Measurements from ENCODE around the gene GTF2H3.

Gene GTF2H3

DNA sequence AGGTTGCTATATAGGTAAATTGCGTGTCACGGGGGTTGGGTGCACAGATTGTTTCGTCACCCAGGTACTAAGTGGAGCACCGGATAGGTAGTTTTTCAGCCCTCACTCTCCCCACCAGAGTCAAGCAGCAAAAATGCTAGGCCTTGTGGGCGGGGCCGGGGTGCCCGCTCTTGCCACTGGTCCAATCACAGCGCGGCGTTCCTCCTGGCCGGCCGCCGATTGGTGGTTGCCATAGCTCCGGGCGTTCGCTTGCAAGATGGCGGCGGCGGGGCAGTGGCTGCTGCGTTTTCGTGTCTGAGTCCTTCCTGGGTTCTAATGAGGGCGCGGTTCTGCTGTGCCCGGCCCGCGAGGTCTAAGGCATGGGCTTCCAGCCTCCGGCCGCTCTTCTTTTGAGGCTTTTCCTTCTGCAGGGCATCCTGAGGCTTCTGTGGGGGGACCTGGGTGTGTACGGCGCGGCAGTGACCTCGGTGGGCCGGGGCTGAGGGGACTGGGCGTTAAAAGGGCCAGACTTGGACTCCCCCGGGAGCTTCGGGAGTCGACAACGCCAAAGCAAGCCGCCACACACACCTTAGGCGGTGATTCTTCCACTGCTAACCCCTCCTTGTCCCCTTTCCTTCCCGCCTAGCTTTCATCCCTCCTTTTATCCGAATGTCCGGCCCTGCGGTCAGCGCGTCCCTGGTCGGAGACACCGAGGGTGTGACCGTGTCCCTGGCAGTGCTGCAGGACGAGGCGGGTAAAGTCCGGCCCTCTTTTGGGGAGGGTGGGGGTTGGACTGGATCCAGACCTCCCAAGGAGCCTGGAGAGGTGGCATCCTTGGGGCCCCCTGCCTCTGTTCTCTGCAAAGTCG is 37.5 kb downstream of the GTF2H3 start, which contains the start of gene TCTN2:
TSS of gene TCTN2 (plus strand) at position 232 of the 847 bp plus-strand sequence. CDS start at position 360, 128 bp downstream.
- no peaks in the 10 kb centered on the region for H3K36me3 ChIP-seq (ENCODE audit: insufficient read depth, low read length)
- no peaks in the 10 kb centered on the region for H3K9me3 ChIP-seq (ENCODE audit: control insufficient read depth, insufficient read depth, low read length)
- H3K4me1 ChIP-seq (ENCODE audit: insufficient read depth, low read length), result no peaks in the 10 kb centered on the region
- peak within 1 kb of the TSS; percentile 87 for H3K9ac ChIP-seq (ENCODE audit: low read depth, low read length)

DNA sequence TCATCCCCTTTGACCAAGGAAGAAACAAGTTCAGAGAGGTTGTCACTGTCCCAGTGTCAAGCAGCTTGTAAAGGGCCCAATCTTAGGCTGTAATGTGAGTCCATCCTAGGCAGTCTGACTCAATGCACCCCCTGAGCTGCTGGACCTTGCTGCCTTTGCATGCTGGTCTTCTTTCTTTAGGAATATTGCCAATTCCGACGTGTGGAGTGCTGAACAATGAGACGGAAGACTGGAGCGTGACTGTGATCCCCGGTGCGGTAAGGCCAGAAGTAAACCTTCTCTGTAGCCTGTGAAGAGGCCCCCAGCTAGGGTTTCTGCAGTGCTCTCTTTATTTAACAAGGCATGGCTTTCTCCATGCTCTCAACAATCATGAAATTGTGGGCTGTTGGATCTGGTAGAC is 38.2 kb downstream of the GTF2H3 start:
- Histone ChIP-seq H3K4me1 (ENCODE audit: insufficient read depth, low read length) (no peaks in the 10 kb centered on the region), H3K9ac (ENCODE audit: low read depth, low read length) (peak overlapping the region; percentile 87), H3K36me3 (ENCODE audit: insufficient read depth, low read length) (no peaks in the 10 kb centered on the region), H3K9me3 (ENCODE audit: control insufficient read depth, insufficient read depth, low read length) (no peaks in the 10 kb centered on the region)

DNA sequence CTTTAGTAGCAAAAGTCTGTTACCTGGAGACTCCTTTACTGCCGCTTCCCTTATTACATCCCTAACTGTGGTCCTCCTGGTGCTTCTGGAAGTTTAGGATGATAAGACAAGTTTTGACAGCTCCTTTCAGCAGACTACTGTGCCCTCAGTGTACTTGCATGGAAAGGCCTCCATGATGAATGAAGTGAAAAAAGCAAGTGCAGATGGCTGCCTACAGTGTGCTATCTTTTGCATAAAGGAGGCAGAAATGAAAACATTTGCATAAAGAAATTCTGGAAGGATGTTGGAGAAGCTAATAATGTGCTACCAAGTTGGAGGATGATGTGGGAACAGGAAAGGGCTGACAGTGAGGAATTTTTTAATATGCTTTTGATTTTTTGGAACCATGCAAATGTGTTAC is 41.8 kb downstream of the GTF2H3 start:
- H3K9ac ChIP-seq (ENCODE audit: low read depth, low read length), result no peak overlapping the region
- H3K4me1 ChIP-seq (ENCODE audit: insufficient read depth, low read length), result no peaks in the 10 kb centered on the region
- H3K36me3 ChIP-seq (ENCODE audit: insufficient read depth, low read length), result no peaks in the 10 kb centered on the region
- H3K9me3 ChIP-seq (ENCODE audit: control insufficient read depth, insufficient read depth, low read length), result no peaks in the 10 kb centered on the region

DNA sequence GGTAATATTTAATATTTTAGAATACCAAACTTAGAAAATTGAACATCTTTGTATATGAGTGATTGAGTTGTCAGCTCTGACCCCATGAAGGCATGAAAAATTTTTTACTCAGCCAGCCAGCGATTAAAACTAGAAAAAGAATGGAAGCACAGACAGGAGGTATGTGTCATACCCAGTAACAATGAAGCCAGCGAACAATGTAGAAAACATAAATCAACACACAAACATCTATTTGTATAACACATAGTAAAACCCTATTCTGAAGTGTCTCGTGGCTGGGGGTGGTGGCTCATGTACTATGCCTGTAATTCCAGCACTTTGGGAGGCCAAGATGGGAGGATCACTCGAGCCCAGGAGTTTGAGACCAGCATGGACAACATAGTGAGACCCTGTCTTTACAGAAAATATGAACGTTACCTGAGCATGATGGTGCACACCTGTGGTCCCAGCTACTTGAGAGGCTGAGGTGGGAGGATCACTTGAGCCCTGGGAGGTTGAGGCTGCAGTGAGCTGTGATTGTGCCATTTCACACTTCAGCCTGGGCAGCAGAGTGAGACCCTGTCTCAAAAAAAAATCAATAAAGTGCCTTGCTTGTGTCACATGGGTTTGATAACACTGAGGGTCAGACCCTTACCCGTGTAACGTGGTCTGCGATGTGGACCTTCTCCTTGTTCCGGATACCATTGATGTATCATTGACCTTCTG is 43.1 kb downstream of the GTF2H3 start:
- Histone ChIP-seq H3K36me3 (ENCODE audit: insufficient read depth, low read length) (no peaks in the 10 kb centered on the region), H3K4me1 (ENCODE audit: insufficient read depth, low read length) (no peaks in the 10 kb centered on the region)

DNA sequence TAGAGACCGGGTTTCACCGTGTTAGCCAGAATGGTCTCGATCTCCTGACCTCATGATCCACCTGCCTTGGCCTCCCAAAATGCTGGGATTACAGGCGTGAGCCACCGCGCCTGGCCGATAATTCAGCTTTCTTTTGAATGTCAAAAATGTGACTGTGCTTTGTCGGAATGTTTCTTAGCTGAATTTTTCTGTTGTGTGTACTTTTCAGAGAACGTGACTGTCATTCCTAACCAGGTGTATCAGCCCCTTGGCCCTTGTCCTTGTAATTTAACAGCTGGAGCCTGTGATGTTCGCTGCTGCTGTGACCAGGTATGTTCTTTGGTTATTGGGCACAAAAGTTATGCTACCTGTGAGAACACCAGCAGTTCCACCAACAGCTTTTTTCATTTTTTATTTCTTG is 45.4 kb downstream of the GTF2H3 start:
- Histone ChIP-seq H3K9me3 (ENCODE audit: control insufficient read depth, insufficient read depth, low read length) (no peaks in the 10 kb centered on the region), H3K9ac (ENCODE audit: low read depth, low read length) (no peak overlapping the region), H3K4me1 (ENCODE audit: insufficient read depth, low read length) (no peaks in the 10 kb centered on the region), H3K36me3 (ENCODE audit: insufficient read depth, low read length) (no peaks in the 10 kb centered on the region)

More for the DNA sequence above, 43.1 kb downstream of the GTF2H3 start:
- no peak overlapping the region for H3K9ac ChIP-seq (ENCODE audit: low read depth, low read length)
- no peaks in the 10 kb centered on the region for H3K9me3 ChIP-seq (ENCODE audit: control insufficient read depth, insufficient read depth, low read length)

DNA sequence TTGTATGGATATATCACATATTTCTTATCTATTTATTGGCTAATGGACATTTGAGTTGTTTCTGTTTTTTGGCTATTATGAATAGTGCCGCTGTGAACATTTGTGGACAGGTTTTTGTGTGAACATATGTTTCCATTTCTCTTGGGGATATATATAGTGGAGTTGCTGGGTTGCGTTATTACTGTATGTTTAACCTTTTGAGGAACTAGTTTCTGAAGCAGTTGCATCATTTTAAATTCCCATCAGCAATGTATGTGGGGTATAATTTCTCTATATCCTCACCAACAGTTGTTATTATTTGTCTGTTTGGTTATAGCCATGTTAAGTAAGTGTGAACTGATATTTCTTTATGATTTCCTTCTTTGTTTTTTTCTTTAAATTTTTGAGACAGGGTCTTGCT is 48.0 kb downstream of the GTF2H3 start:
- H3K9me3 ChIP-seq (ENCODE audit: control insufficient read depth, insufficient read depth, low read length), result no peaks in the 10 kb centered on the region
- H3K36me3 ChIP-seq (ENCODE audit: insufficient read depth, low read length), result no peaks in the 10 kb centered on the region
- H3K9ac ChIP-seq (ENCODE audit: low read depth, low read length), result no peak overlapping the region
- H3K4me1 ChIP-seq (ENCODE audit: insufficient read depth, low read length), result no peaks in the 10 kb centered on the region

DNA sequence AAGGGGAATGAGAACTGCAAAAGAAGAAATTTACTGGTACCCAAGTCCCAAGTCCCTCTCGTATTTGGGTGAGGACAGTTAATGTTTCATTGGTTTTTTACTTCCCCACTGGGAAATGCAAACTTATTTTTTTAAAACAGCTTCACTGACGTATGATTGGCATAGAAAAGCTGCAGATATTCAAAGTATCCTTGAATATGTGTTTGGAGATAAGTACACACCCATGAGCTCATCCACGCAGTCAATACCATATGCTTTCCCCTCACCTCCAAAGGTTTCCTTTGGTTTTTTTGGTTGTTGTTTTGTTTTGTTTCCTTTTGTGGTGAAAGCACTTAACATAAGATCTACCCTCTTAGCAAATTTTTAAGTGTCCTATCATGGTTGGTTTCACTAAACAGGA is 50.3 kb downstream of the GTF2H3 start:
- Histone ChIP-seq H3K9me3 (ENCODE audit: control insufficient read depth, insufficient read depth, low read length) (no peaks in the 10 kb centered on the region), H3K9ac (ENCODE audit: low read depth, low read length) (no peak overlapping the region), H3K4me1 (ENCODE audit: insufficient read depth, low read length) (no peaks in the 10 kb centered on the region), H3K36me3 (ENCODE audit: insufficient read depth, low read length) (no peaks in the 10 kb centered on the region)

DNA sequence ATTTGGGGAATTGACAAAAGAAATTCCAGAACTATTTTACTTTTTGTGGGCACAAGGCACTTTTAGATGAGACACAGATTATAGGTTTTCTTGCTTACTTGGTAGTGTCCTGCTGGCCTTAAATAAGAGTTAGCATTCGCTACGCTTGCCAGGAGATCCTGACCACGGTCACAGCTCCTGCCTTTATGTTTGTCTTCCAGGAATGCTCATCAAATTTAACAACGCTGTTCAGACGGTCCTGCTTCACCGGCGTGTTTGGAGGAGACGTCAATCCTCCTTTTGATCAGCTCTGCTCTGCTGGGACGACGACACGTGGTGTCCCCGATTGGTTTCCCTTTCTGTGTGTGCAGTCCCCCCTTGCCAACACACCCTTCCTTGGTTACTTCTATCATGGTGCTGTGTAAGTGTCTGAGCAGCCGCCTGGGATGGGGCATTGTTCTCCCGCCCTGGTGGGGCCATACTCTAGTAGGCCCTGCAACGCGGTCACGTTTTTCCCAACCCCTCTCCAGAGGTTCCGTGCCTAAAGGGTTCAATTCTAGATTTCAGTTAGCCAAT is 53.1 kb downstream of the GTF2H3 start:
- H3K36me3 ChIP-seq (ENCODE audit: insufficient read depth, low read length), result no peaks in the 10 kb centered on the region
- H3K9me3 ChIP-seq (ENCODE audit: control insufficient read depth, insufficient read depth, low read length), result no peaks in the 10 kb centered on the region
- no peaks in the 10 kb centered on the region for H3K4me1 ChIP-seq (ENCODE audit: insufficient read depth, low read length)
- no peak overlapping the region for H3K9ac ChIP-seq (ENCODE audit: low read depth, low read length)

DNA sequence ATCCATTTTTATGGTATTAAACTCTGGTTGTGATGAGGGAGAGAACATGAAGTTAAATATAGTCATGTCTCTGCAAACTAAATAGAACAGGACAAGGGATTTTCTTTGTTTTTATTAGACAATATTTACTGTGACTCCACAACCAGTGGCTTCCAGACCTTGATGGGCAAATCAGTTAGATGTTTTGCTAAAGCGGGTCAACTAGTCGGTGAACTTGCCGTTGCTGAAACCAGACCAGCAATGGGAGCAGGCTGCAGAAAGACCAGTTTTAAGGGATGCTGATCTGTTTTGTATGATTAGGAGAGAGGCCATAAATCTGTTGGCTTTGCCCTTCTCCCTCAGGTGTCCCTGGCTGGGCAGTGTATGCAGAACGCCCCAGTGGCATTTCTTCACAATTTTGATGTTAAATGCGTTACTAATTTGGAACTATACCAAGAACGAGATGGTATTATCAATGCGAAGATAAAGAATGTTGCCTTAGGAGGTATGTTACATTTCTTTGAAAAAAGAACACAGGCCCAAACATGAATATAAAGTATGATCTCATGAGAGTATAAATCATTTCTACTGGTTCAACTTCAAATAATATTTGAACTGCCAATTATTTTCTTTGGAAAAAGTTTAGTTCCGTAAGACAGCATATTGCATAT is 56.7 kb downstream of the GTF2H3 start:
- 0 out of 2 replicates have a peak, but pooled peaks cover 6% of the 10 kb centered on the region for H3K36me3 ChIP-seq (ENCODE audit: insufficient read depth, low read length)
- H3K4me1 ChIP-seq (ENCODE audit: insufficient read depth, low read length), result no peaks in the 10 kb centered on the region
- H3K9me3 ChIP-seq (ENCODE audit: control insufficient read depth, insufficient read depth, low read length), result no peaks in the 10 kb centered on the region
- no peak overlapping the region for H3K9ac ChIP-seq (ENCODE audit: low read depth, low read length)

DNA sequence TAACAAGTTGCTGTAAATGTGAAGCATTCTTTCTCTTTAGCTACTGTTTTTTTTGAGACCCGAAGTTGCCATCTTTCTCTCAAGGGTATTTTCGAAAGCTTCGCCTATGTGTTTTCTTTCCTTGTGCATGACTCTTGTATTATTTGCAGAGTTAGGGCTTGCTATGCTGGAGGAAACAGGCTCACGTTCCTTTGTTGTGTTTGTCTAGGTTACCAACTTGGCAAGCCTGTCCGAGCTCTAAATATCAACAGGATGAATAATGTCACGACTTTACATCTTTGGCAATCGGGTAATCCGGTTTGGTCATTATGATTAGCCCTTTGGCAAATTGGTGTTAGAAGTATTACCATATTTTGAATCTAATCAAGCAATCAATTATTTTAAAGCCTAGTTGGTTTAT is 62.6 kb downstream of the GTF2H3 start:
- Histone ChIP-seq H3K36me3 (ENCODE audit: insufficient read depth, low read length) (0 out of 2 replicates have a peak, but pooled peaks cover 6% of the 10 kb centered on the region), H3K9me3 (ENCODE audit: control insufficient read depth, insufficient read depth, low read length) (no peaks in the 10 kb centered on the region), H3K4me1 (ENCODE audit: insufficient read depth, low read length) (no peaks in the 10 kb centered on the region), H3K9ac (ENCODE audit: low read depth, low read length) (no peak overlapping the region)

DNA sequence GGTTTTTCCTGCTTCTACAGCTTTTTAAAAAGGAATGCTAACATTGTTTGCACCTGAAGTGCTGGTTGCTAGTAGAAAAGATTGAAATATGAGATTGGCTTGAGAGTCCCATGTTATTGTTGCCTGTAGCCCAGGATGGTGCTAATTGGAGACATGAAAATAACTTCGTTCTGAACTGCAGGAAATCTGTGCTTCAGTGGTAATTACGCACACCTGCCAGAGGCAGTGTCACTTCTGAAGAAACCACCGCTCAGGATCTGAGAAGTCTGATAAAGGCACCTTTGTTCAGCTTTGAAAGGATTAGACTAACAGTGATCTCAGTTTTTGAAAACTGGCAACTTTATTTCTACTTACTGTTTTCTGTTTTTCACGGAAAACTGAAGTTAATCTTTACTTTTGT is 63.0 kb downstream of the GTF2H3 start:
- 0 out of 2 replicates have a peak, but pooled peaks cover 6% of the 10 kb centered on the region for H3K36me3 ChIP-seq (ENCODE audit: insufficient read depth, low read length)
- no peaks in the 10 kb centered on the region for H3K4me1 ChIP-seq (ENCODE audit: insufficient read depth, low read length)
- H3K9ac ChIP-seq (ENCODE audit: low read depth, low read length), result no peak overlapping the region
- no peaks in the 10 kb centered on the region for H3K9me3 ChIP-seq (ENCODE audit: control insufficient read depth, insufficient read depth, low read length)

DNA sequence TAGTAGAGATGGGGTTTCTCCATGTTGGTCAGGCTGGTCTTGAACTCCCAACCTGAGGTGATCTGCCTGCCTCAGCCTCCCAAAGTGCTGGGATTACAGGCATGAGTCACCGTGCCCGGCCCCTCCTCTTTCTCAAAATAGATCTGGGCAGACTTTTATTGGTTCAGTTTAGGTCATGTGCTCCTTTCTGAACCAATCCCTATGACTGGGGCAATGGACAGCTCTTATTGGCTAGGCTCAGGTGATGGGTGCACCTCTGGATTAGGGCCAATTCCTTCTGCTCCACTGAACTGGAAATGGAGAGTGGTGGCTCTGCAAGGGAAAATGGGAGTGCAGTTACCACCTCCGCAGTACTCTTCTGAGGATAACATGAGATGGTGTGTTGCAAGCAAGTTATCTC is 72.3 kb downstream of the GTF2H3 start:
- no peaks in the 10 kb centered on the region for H3K36me3 ChIP-seq (ENCODE audit: insufficient read depth, low read length)
- H3K9me3 ChIP-seq (ENCODE audit: control insufficient read depth, insufficient read depth, low read length), result no peaks in the 10 kb centered on the region
- no peak overlapping the region for H3K9ac ChIP-seq (ENCODE audit: low read depth, low read length)
- H3K4me1 ChIP-seq (ENCODE audit: insufficient read depth, low read length), result no peaks in the 10 kb centered on the region

DNA sequence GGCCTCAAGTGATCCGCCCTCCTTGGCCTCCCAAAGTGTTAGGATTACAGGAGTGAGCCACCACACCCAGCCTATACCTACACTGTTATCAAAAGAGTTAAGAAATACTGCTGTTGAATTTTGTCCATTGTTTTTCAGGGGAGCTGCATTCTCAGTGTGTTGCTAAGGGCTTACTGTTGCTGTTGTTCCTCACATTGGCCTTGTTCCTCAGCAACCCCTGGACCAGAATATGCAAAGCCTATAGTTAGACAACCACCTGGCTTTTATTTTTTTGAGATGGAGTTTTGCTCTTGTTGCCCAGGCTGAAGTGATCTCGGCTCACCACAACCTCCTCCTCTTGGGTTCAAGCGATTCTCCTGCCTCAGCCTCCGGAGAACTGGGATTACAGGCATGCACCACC is 73.8 kb downstream of the GTF2H3 start:
- no peaks in the 10 kb centered on the region for H3K9me3 ChIP-seq (ENCODE audit: control insufficient read depth, insufficient read depth, low read length)
- no peaks in the 10 kb centered on the region for H3K4me1 ChIP-seq (ENCODE audit: insufficient read depth, low read length)
- no peak overlapping the region for H3K9ac ChIP-seq (ENCODE audit: low read depth, low read length)
- H3K36me3 ChIP-seq (ENCODE audit: insufficient read depth, low read length), result no peaks in the 10 kb centered on the region
